ENCODE data around the gene USP34. TPM values are rescaled to one million over a fixed set of nuclear protein-coding genes. Genes with fewer than 3 reads are reported as not detected.

Gene USP34
- total and polyA plus RNA-seq, 2 of the 8 experiments (the other 6 are each of a cell fraction or from before 2014, with no cell fraction given), result 56.7 to 91.7 TPM

GRCh38 chr2:61451178-61451577, 19.7 kb downstream of the USP34 start:
- H4K5ac ChIP-seq (ENCODE audit: insufficient read length, low read depth, low read length), result no peak overlapping the region
- no peak overlapping the region for H3K23ac ChIP-seq (ENCODE audit: insufficient read length)
- no peaks in the 10 kb centered on the region for H3K36me3 ChIP-seq (ENCODE audit: control insufficient read depth in 2 of 4, insufficient read depth in 4 of 4, low read length in 3 of 4)
- no peak overlapping the region for H3K4me3 ChIP-seq (ENCODE audit: extremely low read depth in 1 of 4, insufficient read depth in 2 of 4, low read depth in 3 of 4, low read length in 4 of 4)
- H3K9ac ChIP-seq (replicated peaks in 1 of 4; ENCODE audit: extremely low read depth in 1 of 4, low read depth in 3 of 4, low read length in 3 of 4), result no peak overlapping the region
- CTCF ChIA-PET (ENCODE audit: partially characterized antibody), result no interaction called here
- peaks cover 2 to 7% of the 10 kb centered on the region in 2 experiments for H4K20me1 ChIP-seq (replicated peaks in 1 of 2; ENCODE audit: control insufficient read depth in 1 of 2, insufficient read depth in 2 of 2, low read length in 2 of 2)
- H4K91ac ChIP-seq (replicated peaks; ENCODE audit: insufficient read length, low read length), result no peak overlapping the region
- no peak overlapping the region for H3K4ac ChIP-seq (replicated peaks; ENCODE audit: insufficient read length, low read depth, low read length)
- no peak overlapping the region for H2AFZ ChIP-seq (ENCODE audit: low read length)
- H2AK5ac ChIP-seq (ENCODE audit: low read depth, low read length), result no peak overlapping the region
- no peak overlapping the region for H3K14ac ChIP-seq (ENCODE audit: insufficient read length)
- no peak overlapping the region for H4K8ac ChIP-seq (ENCODE audit: extremely low read depth, insufficient read depth, low read length)
- no peak overlapping the region for H2BK120ac ChIP-seq (replicated peaks; ENCODE audit: low read depth, low read length)
- DNase-seq (ENCODE audit: low read depth in 1 of 2, low spot score in 2 of 2), result no peak
- H2BK5ac ChIP-seq (ENCODE audit: low read depth, low read length), result no peak overlapping the region
- no peak for FAIRE-seq
- H3K4me2 ChIP-seq (ENCODE audit: insufficient read depth in 1 of 2, low read depth in 2 of 2, low read length in 2 of 2), result no peak overlapping the region
- H3K27me3 ChIP-seq (replicated peaks in 1 of 4; ENCODE audit: control insufficient read depth in 3 of 4, extremely low read depth in 1 of 4, insufficient read depth in 3 of 4, low read length in 3 of 4), result no peaks in the 10 kb centered on the region
- no peaks in the 10 kb centered on the region for H3K9me3 ChIP-seq (ENCODE audit: insufficient read depth in 2 of 2, low read depth in 1 of 2, low read length in 1 of 2)
- no peaks in the 10 kb centered on the region for H3K4me1 ChIP-seq (replicated peaks in 1 of 4; ENCODE audit: control insufficient read depth in 3 of 4, insufficient read depth in 4 of 4, low read length in 3 of 4)
- no peak overlapping the region for H2BK20ac ChIP-seq (ENCODE audit: low read length)
- no peak overlapping the region for H2BK12ac ChIP-seq (ENCODE audit: low read depth, low read length)
- H3K23me2 ChIP-seq (ENCODE audit: low read depth, low read length), result no peaks in the 10 kb centered on the region
- WGBS, 2 experiments (ENCODE audit: extremely low coverage in 1 of 2, insufficient coverage in 1 of 2, insufficient read length in 1 of 2, insufficient replicate concordance in 2 of 2, low coverage in 1 of 2, low lambda C conversion rate in 2 of 2, missing lambda C conversion rate in 1 of 2), result 92% methylated on average over 9 of the region's 9 CpGs; no CpG with 5 or more reads in 1 of the 2 experiments
- H3K18ac ChIP-seq (ENCODE audit: extremely low read depth, low read length), result no peak overlapping the region
- POLR2A ChIA-PET (ENCODE audit: partially characterized antibody), result no interaction called here
- no peak overlapping the region for H3K27ac ChIP-seq (ENCODE audit: low read depth, low read length)
- H3K56ac ChIP-seq (replicated peaks; ENCODE audit: insufficient read length, low read depth, low read length), result no peak overlapping the region
- H2BK15ac ChIP-seq (ENCODE audit: low read length), result no peak overlapping the region
- H3K79me1 ChIP-seq (ENCODE audit: low read depth, low read length), result peaks cover 4% of the 10 kb centered on the region
- H3K79me2 ChIP-seq (ENCODE audit: control insufficient read depth in 1 of 2, insufficient read depth in 2 of 2, low read length in 2 of 2), result peaks cover 25 to 99% of the 10 kb centered on the region in 2 experiments
- TF ChIP-seq NRF1 (IDR thresholded peaks at IDR 0.05; ENCODE audit: low read depth, low read length) (no peak), EGR1 (IDR thresholded peaks at IDR 0.05; ENCODE audit: borderline replicate concordance, low read depth, low read length) (no peak), ASH2L (IDR thresholded peaks at IDR 0.05; ENCODE audit: low read length) (no peak), TAF7 (optimal IDR thresholded peaks at IDR 0.05; ENCODE audit: borderline replicate concordance, low read depth, low read length) (no peak), KDM4A (IDR thresholded peaks at IDR 0.05; ENCODE audit: low read depth, low read length, severe bottlenecking) (no peak), RBBP5 (IDR thresholded peaks at IDR 0.05; ENCODE audit: borderline replicate concordance, low read depth, low read length) (no peak), KDM5A (IDR thresholded peaks at IDR 0.05; ENCODE audit: low read length) (no peak), RFX5 (IDR thresholded peaks at IDR 0.05; ENCODE audit: borderline replicate concordance, low read depth, low read length) (no peak), CHD2 (IDR thresholded peaks at IDR 0.05; ENCODE audit: low read length) (no peak), TAF1 (IDR thresholded peaks at IDR 0.05; ENCODE audit: low read depth, low read length) (no peak), CREB1 (IDR thresholded peaks at IDR 0.05) (no peak), TBP (IDR thresholded peaks at IDR 0.05; ENCODE audit: low read depth, low read length) (no peak)
- TF ChIP-seq, protein P1, sequence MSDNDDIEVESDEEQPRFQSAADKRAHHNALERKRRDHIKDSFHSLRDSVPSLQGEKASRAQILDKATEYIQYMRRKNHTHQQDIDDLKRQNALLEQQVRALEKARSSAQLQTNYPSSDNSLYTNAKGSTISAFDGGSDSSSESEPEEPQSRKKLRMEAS (IDR thresholded peaks at IDR 0.05), result no peak
- TF ChIP-seq, protein P2, sequence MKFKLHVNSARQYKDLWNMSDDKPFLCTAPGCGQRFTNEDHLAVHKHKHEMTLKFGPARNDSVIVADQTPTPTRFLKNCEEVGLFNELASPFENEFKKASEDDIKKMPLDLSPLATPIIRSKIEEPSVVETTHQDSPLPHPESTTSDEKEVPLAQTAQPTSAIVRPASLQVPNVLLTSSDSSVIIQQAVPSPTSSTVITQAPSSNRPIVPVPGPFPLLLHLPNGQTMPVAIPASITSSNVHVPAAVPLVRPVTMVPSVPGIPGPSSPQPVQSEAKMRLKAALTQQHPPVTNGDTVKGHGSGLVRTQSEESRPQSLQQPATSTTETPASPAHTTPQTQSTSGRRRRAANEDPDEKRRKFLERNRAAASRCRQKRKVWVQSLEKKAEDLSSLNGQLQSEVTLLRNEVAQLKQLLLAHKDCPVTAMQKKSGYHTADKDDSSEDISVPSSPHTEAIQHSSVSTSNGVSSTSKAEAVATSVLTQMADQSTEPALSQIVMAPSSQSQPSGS (IDR thresholded peaks at IDR 0.05; ENCODE audit: low read length), result no peak

All from H1 (cell line).